SK-N-SH (cell line): ENCODE measurements around the gene STH. TPM values are rescaled to one million over a fixed set of nuclear protein-coding genes. Genes with fewer than 3 reads are reported as not detected.

ENCODE experiments used
- CTCF ChIA-PET: fragments of 300-600, 350-600 bp; formaldehyde crosslinking; extraction: SDS; loops from one replicate; lab custom pipeline; 2021; lab: Yijun Ruan, JAX
- POLR2A ChIA-PET: fragments of 350-600 bp; sonication (Branson Sonifier 250); formaldehyde crosslinking; extraction: SDS; loops from one replicate; lab custom pipeline; 2020; ENCODE audit warnings: antibody characterized with exemption, inconsistent platforms; lab: Yijun Ruan, JAX
- DNase-seq: peaks from one replicate; pipeline ENCODE4 v3.0.0; 2012
- H2AFZ ChIP-seq: fragments of 200-600 bp; sonication (generic); 2 replicates; pipeline ENCODE4 v1.8.1; 2016; ENCODE audit warnings: antibody characterized with exemption, mild to moderate bottlenecking, low read depth
- H3F3A ChIP-seq: fragments of 200-600 bp; sonication (generic); replicated peaks from 2 replicates; pipeline ENCODE3; 2016; ENCODE audit warnings: antibody characterized with exemption, mild to moderate bottlenecking; ENCODE audit not compliant: insufficient read depth
- H3K27ac ChIP-seq, 2 experiments: fragments of 200-500 bp in 1 of 2; fragments of 200-600 bp in 1 of 2; sonication (Bioruptor generic) in 1 of 2; sonication (generic), shearing (Covaris generic) in 1 of 2; 2 replicates each; pipeline versions ENCODE4 v1.5.1 to v1.6.1; 2014 to 2016; ENCODE audit warnings: low read depth in 2 of 2, inconsistent platforms in 1 of 2, low read length in 1 of 2, mild to moderate bottlenecking in 1 of 2, mixed read lengths in 1 of 2
- H3K27me3 ChIP-seq: fragments of 200-600 bp; sonication (generic), shearing (Covaris generic); 2 replicates; pipeline ENCODE4 v1.6.1; 2016; ENCODE audit warnings: mixed run types; ENCODE audit not compliant: insufficient read depth
- H3K36me3 ChIP-seq, 2 experiments: fragments of 200-500 bp in 1 of 2; fragments of 200-600 bp in 1 of 2; sonication (Bioruptor generic) in 1 of 2; sonication (generic) in 1 of 2; replicated peaks in 1 of 2; 2 replicates each; pipeline versions ENCODE3 to v1.5.1; 2014 to 2016; ENCODE audit warnings: low read length in 1 of 2, mild to moderate bottlenecking in 1 of 2; ENCODE audit not compliant: insufficient read depth in 2 of 2, control insufficient read depth in 1 of 2
- H3K4me1 ChIP-seq, 2 experiments: fragments of 200-500 bp in 1 of 2; fragments of 200-600 bp in 1 of 2; sonication (Bioruptor generic) in 1 of 2; sonication (generic), shearing (Covaris generic) in 1 of 2; 2 replicates each; pipeline versions ENCODE4 v1.5.1 to v1.6.1; 2014 to 2016; ENCODE audit warnings: low read depth in 1 of 2, low read length in 1 of 2, mixed run types in 1 of 2; ENCODE audit not compliant: insufficient read depth in 2 of 2, control insufficient read depth in 1 of 2
- H3K4me2 ChIP-seq: fragments of 200-600 bp; sonication (generic), shearing (Covaris generic); 2 replicates; pipeline ENCODE4 v1.6.1; 2017; ENCODE audit warnings: mixed run types
- H3K4me3 ChIP-seq, 2 experiments: fragments of 200-500 bp in 1 of 2; fragments of 200-600 bp in 1 of 2; sonication (Bioruptor generic) in 1 of 2; sonication (generic), shearing (Covaris generic) in 1 of 2; 2 replicates each; pipeline versions ENCODE4 v1.5.1 to v1.8.1; 2014 to 2016; ENCODE audit warnings: low read depth in 2 of 2, inconsistent platforms in 1 of 2, low read length in 1 of 2, mild to moderate bottlenecking in 1 of 2, mixed read lengths in 1 of 2, moderate library complexity in 1 of 2
- H3K79me2 ChIP-seq: fragments of 200-600 bp; sonication (generic); 2 replicates; pipeline ENCODE4 v1.8.1; 2017; ENCODE audit warnings: mild to moderate bottlenecking; ENCODE audit not compliant: insufficient read depth
- H3K9ac ChIP-seq: fragments of 200-600 bp; sonication (generic); 2 replicates; pipeline ENCODE4 v1.6.1; 2017; ENCODE audit warnings: mixed run types
- H3K9me2 ChIP-seq: fragments of 200-600 bp; sonication (generic); 2 replicates; pipeline ENCODE4 v1.6.1; 2017; ENCODE audit warnings: mixed run types
- H3K9me3 ChIP-seq: fragments of 200-600 bp; sonication (generic); 2 replicates; pipeline ENCODE4 v1.6.1; 2017; ENCODE audit warnings: mixed run types, mild to moderate bottlenecking, moderate library complexity
- H4K20me1 ChIP-seq: fragments of 200-600 bp; sonication (generic); 2 replicates; pipeline ENCODE4 v1.6.1; 2017; ENCODE audit warnings: mild to moderate bottlenecking, mixed run types; ENCODE audit not compliant: insufficient read depth
- ELF1 ChIP-seq: IDR thresholded peaks from 2 replicates; pipeline ENCODE4 v1.4.0; 2012
- EP300 ChIP-seq, 2 experiments: IDR thresholded peaks; 2 replicates each; pipeline versions ENCODE4 v1.4.0 to v1.6.1; 2012; ENCODE audit warnings: borderline replicate concordance in 1 of 2, low read depth in 1 of 2, low read length in 1 of 2
- FOSL2 ChIP-seq: IDR thresholded peaks from 2 replicates; pipeline ENCODE4 v1.4.0; 2012; ENCODE audit warnings: low read depth, mild to moderate bottlenecking, moderate library complexity, borderline replicate concordance
- FOXM1 ChIP-seq: IDR thresholded peaks from 2 replicates; pipeline ENCODE4 v1.4.0; 2012; ENCODE audit warnings: low read depth, mild to moderate bottlenecking
- GABPA ChIP-seq: IDR thresholded peaks from 2 replicates; pipeline ENCODE4 v1.4.0; 2012; ENCODE audit warnings: low read depth, mild to moderate bottlenecking
- GATA2 ChIP-seq: sonication (generic); formaldehyde crosslinking; IDR thresholded peaks from 2 replicates; pipeline ENCODE4 v1.5.0; 2020; ENCODE audit warnings: mild to moderate bottlenecking, missing genetic modification reagents
- IRF3 ChIP-seq: fragments of 150-350 bp; IDR thresholded peaks from 2 replicates; pipeline ENCODE4 v1.6.1; 2016; ENCODE audit warnings: mild to moderate bottlenecking, low read depth, low read length
- JUND ChIP-seq: IDR thresholded peaks from 2 replicates; pipeline ENCODE4 v1.4.0; 2012
- MEF2A ChIP-seq: IDR thresholded peaks from 2 replicates; pipeline ENCODE4 v1.4.0; 2012; ENCODE audit warnings: low read depth, borderline replicate concordance
- MXI1 ChIP-seq: IDR thresholded peaks from 2 replicates; pipeline ENCODE4 v1.6.1; 2012; ENCODE audit warnings: mild to moderate bottlenecking, low read depth, low read length, improper control_type of control experiment
- RAD21 ChIP-seq: IDR thresholded peaks from 2 replicates; pipeline ENCODE4 v1.6.1; 2012; ENCODE audit warnings: mild to moderate bottlenecking, low read length
- TCF12 ChIP-seq: IDR thresholded peaks from 2 replicates; pipeline ENCODE4 v1.4.0; 2012
- USF2 ChIP-seq: fragments of 150-350 bp; IDR thresholded peaks from 2 replicates; pipeline ENCODE4 v1.6.1; 2017; ENCODE audit warnings: antibody characterized with exemption, low read length, low read depth, borderline replicate concordance
- WGBS: methylation state at CpG from one replicate; pipeline ENCODE4 v1.1.6; 2017; ENCODE audit warnings: low lambda C conversion rate; 5-methylcytosine and 5-hydroxymethylcytosine counted together
- polyA plus RNA-seq, 3 experiments: library from polyadenylated mRNA; depleted of rRNA; stranded (reverse); fragments of >200 nt; gene quantifications; 2 replicates each; pipeline ENCODE4 v1.2.3, GENCODE V29; 2012
- TF ChIP-seq, protein P1 (sequence below): IDR thresholded peaks from 2 replicates; pipeline ENCODE4; 2012
- TF ChIP-seq, protein P2 (sequence below): IDR thresholded peaks from 2 replicates; pipeline ENCODE4 v1.4.0; 2012; ENCODE audit warnings: low read depth, borderline replicate concordance
- TF ChIP-seq, protein P3 (sequence below): fragments of 200-600 bp; sonication (generic); IDR thresholded peaks from 2 replicates; pipeline ENCODE4 v1.6.1; 2017; ENCODE audit warnings: antibody characterized with exemption, mild to moderate bottlenecking, moderate library complexity

The STH gene
- polyA plus RNA-seq, 1 of the 3 experiments (the other 2 are of a cell fraction) = not detected

DNA sequence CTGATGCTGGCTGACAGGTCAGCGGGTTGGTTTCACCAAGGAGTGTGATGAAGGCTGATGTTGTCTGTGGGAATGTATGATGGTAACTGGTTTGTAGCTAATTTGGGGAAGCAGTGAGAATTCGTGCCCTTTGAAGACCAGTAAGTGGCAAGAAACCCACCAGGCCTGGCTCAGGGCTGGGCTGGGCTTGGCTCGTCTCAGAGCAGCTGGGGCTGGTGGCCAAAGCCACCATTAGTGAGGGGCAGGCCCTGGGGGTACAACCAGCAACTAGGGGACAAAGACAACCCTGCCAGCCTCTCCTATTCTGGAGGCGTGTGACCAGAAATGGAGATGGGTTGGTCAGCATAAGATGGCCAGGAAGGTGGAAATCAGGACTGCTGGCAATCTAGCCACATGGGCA, 13.0 kb upstream of the STH start:
- no peaks in the 10 kb centered on the region for H3K9me2 ChIP-seq
- TF ChIP-seq ELF1 (no peak), FOXM1 (no peak), EP300 (IDR thresholded peaks at IDR 0.05; ENCODE audit: borderline replicate concordance in 1 of 2, low read depth in 1 of 2, low read length in 1 of 2) (no peak), TCF12 (no peak), FOSL2 (no peak), RAD21 (no peak), IRF3 (no peak), GATA2 (CRISPR knock-in tag) (no peak), JUND (no peak), MEF2A (no peak), MXI1 (no peak), USF2 (no peak), GABPA (no peak)
- TF ChIP-seq, protein P1, sequence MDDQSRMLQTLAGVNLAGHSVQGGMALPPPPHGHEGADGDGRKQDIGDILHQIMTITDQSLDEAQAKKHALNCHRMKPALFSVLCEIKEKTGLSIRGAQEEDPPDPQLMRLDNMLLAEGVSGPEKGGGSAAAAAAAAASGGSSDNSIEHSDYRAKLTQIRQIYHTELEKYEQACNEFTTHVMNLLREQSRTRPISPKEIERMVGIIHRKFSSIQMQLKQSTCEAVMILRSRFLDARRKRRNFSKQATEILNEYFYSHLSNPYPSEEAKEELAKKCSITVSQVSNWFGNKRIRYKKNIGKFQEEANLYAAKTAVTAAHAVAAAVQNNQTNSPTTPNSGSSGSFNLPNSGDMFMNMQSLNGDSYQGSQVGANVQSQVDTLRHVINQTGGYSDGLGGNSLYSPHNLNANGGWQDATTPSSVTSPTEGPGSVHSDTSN = no peak
- TF ChIP-seq, protein P2, sequence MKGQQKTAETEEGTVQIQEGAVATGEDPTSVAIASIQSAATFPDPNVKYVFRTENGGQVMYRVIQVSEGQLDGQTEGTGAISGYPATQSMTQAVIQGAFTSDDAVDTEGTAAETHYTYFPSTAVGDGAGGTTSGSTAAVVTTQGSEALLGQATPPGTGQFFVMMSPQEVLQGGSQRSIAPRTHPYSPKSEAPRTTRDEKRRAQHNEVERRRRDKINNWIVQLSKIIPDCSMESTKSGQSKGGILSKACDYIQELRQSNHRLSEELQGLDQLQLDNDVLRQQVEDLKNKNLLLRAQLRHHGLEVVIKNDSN = no peak
- TF ChIP-seq, protein P3, sequence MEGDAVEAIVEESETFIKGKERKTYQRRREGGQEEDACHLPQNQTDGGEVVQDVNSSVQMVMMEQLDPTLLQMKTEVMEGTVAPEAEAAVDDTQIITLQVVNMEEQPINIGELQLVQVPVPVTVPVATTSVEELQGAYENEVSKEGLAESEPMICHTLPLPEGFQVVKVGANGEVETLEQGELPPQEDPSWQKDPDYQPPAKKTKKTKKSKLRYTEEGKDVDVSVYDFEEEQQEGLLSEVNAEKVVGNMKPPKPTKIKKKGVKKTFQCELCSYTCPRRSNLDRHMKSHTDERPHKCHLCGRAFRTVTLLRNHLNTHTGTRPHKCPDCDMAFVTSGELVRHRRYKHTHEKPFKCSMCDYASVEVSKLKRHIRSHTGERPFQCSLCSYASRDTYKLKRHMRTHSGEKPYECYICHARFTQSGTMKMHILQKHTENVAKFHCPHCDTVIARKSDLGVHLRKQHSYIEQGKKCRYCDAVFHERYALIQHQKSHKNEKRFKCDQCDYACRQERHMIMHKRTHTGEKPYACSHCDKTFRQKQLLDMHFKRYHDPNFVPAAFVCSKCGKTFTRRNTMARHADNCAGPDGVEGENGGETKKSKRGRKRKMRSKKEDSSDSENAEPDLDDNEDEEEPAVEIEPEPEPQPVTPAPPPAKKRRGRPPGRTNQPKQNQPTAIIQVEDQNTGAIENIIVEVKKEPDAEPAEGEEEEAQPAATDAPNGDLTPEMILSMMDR = no peak
- TF ChIP-seq, all 33 proteins: peak for 0
- H3F3A ChIP-seq = no peaks in the 10 kb centered on the region
- no peak for DNase-seq
- H3K79me2 ChIP-seq = no peaks in the 10 kb centered on the region
- 47% methylated on average over 4 of the region's 4 CpGs for WGBS
- peaks cover 0 to 4% of the 10 kb centered on the region in 2 experiments; a peak in 1 of 4 replicates for H3K4me1 ChIP-seq
- no peaks in the 10 kb centered on the region for H3K36me3 ChIP-seq
- H3K9ac ChIP-seq = no peak overlapping the region
- no peaks in the 10 kb centered on the region for H3K9me3 ChIP-seq
- H3K4me3 ChIP-seq = no peak overlapping the region
- no peak overlapping the region for H3K4me2 ChIP-seq
- no peak overlapping the region for H2AFZ ChIP-seq
- H3K27ac ChIP-seq = no peak overlapping the region
- H3K27me3 ChIP-seq = peaks cover 7% of the 10 kb centered on the region; the same call in 1 of the 2 replicates
- ChIA-PET CTCF (interaction anchor here (4.4 kb wide), 1 partner anchor 15 kb away, joined by 27 read pairs; the partner anchor contains the start of gene STH), POLR2A (no interaction called here)
- no peaks in the 10 kb centered on the region for H4K20me1 ChIP-seq
